ENCODE data around the gene ZNHIT2. TPM values are rescaled to one million over a fixed set of nuclear protein-coding genes. Genes with fewer than 3 reads are reported as not detected.

The ZNHIT2 gene
- total RNA-seq, 4 donors from 2014 or later = 12.1 to 18.6 (median 15.3) TPM

- no peak for TF ChIP-seq CTCF (IDR thresholded peaks at IDR 0.05)
- ATAC-seq (ENCODE audit: low FRiP score) (no peak), DNase-seq (ENCODE audit: low spot score) (no peak)
These were observed 34.2 kb downstream of the ZNHIT2 start for GRCh38 chr11:65083134-65083833.

- DNase-seq (ENCODE audit: low spot score) (no peak), ATAC-seq (ENCODE audit: low FRiP score) (no peak)
- TF ChIP-seq CTCF (IDR thresholded peaks at IDR 0.05) = no peak
These were observed 38.6 kb downstream of the ZNHIT2 start for GRCh38 chr11:65078786-65079342.

DNA sequence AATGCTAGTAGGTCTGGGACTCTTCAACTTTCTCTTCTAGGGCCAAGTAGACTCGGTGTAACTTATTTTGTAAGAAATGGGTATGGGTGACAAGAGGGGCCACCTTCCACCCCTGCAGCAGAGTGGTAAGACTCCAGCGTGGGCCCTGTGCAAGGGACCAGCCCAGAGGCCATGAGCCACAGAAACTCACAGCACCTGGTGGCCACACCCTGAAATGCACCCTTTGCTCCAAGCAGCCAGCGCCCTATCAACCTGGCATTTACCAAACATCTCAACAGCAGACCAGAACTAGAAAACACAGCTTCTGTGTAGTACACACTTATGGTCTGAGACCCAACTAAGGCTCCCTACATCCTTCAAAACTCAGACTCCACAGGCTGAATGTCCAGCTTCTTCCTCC, 39.4 kb downstream of the ZNHIT2 start:
- DNase-seq (ENCODE audit: low spot score) (no peak), ATAC-seq (ENCODE audit: low FRiP score) (no peak)
- no peak for TF ChIP-seq CTCF (IDR thresholded peaks at IDR 0.05)

- ATAC-seq (ENCODE audit: low FRiP score) (no peak), DNase-seq (ENCODE audit: low spot score) (no peak)
- TF ChIP-seq CTCF (IDR thresholded peaks at IDR 0.05) = no peak
These were observed 40.0 kb downstream of the ZNHIT2 start for GRCh38 chr11:65077451-65077850.

- no peak for DNase-seq (ENCODE audit: low spot score)
- no peak for ATAC-seq (ENCODE audit: low FRiP score)
- TF ChIP-seq CTCF (IDR thresholded peaks at IDR 0.05) = no peak
These were observed 44.9 kb downstream of the ZNHIT2 start for GRCh38 chr11:65072631-65072966.

DNA sequence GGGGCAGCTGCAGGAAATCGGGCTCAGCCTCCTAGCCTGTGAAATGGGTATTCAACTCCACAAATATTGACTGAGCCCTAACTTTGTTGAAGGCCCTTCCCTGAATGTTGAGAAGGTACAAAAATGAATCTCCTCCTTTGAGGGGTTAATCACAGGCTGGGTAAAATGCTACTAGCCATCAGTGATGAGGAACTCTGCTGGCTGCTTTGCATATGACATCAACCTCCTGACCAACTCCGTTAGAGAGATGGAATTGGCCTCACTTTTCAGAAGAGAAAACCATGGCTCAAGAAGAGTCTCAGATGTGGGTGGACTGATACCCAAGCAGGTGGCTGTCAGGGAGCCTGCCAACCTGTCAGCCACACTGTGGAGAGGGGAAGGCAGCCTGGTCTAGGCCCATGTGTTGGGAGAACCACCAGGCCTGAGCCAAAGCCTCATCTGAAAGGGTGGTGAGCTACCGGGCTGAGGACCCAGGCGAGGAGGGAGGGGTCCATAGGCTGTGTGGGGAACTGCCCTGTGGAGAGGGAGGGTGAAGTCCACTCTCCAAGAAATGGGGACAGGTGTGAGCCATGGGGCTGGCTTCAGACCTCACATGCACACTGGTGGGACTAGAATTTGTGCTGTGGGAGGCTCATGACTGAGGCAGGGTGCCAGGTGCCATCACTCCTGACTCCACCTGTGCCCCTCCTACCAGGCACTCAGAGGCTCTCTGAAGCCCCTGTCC, 45.4 kb downstream of the ZNHIT2 start:
- DNase-seq (ENCODE audit: low spot score) (no peak), ATAC-seq (ENCODE audit: low FRiP score) (no peak)
- TF ChIP-seq CTCF (IDR thresholded peaks at IDR 0.05) = no peak

DNA sequence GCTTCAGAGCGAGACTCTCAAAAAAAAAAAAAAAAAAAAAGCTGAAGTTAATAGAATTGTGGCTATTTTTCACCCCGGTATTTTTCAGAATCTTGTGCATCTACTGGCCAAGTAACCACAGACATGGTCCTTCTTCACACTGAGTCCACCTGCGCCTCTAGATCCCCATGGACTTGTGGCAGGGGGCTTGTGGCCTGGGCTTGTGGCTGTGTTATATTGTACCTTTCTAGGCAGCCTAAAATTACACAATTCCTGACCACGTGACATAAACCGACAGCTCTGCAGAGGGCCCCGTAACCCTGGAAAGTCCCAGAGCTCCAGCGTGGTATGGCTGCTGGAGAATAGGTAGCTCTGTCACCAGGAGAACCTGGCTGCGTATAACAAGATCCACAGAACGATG, 48.3 kb downstream of the ZNHIT2 start:
- DNase-seq (ENCODE audit: low spot score) (no peak), ATAC-seq (ENCODE audit: low FRiP score) (no peak)
- TF ChIP-seq CTCF (IDR thresholded peaks at IDR 0.05) = no peak

Data from omental fat pad (tissue), 4 donors.